Lung (tissue), 12 donors: ENCODE data around the gene BRAT1. TPM values are rescaled to one million over a fixed set of nuclear protein-coding genes. Genes with fewer than 3 reads are reported as not detected.
"Not testable (repeated sequence)": the region's sequence is repeated elsewhere in the genome, so short reads cannot be mapped to it uniquely, and the experiment has no call there.

Experiments
- ATAC-seq: fragments of 200-7000 bp; cut with Tn5 transposase; one replicate; pipeline ENCODE4 v1.9.1; 2020; ENCODE audit warnings: moderate number of reproducible peaks; ENCODE audit not compliant: insufficient read depth, low FRiP score
- DNase-seq, 3 donors: peaks; one replicate each; pipeline ENCODE4 v3.0.0-alpha.2; 2013 to 2017
- H3K27ac ChIP-seq, 2 donors: one replicate each; pipeline ENCODE4 v1.5.1; 2013; ENCODE audit warnings: mild to moderate bottlenecking in 2 of 2, moderate library complexity in 2 of 2, control low read depth in 1 of 2, inconsistent platforms in 1 of 2, low read depth in 1 of 2, low read length in 1 of 2
- H3K27me3 ChIP-seq, 3 donors: one replicate each; pipeline ENCODE4 v1.5.1; 2013; ENCODE audit warnings: low read length in 2 of 3; ENCODE audit not compliant: control insufficient read depth in 3 of 3, insufficient read depth in 3 of 3
- H3K36me3 ChIP-seq, 4 donors: one replicate each; pipeline ENCODE4 v1.5.1; 2013; ENCODE audit warnings: low read length in 4 of 4, mild to moderate bottlenecking in 1 of 4, moderate library complexity in 1 of 4; ENCODE audit not compliant: control insufficient read depth in 4 of 4, insufficient read depth in 4 of 4
- H3K4me1 ChIP-seq, 5 donors: one replicate each; pipeline ENCODE4 v1.5.1; 2013; ENCODE audit warnings: low read length in 5 of 5, mild to moderate bottlenecking in 2 of 5, moderate library complexity in 1 of 5; ENCODE audit not compliant: control insufficient read depth in 5 of 5, insufficient read depth in 5 of 5
- H3K4me3 ChIP-seq: one replicate; pipeline ENCODE4 v1.5.1; 2013; ENCODE audit warnings: mild to moderate bottlenecking, control low read depth, moderate library complexity
- H3K9ac ChIP-seq, 2 donors: one replicate each; pipeline ENCODE4 v1.5.1; 2013; ENCODE audit warnings: low read length in 2 of 2, control low read depth in 1 of 2; ENCODE audit not compliant: insufficient read depth in 1 of 2
- H3K9me3 ChIP-seq, 4 donors: one replicate each; pipeline ENCODE4 v1.5.1; 2013; ENCODE audit warnings: low read length in 3 of 4, mild to moderate bottlenecking in 1 of 4, moderate library complexity in 1 of 4; ENCODE audit not compliant: control insufficient read depth in 4 of 4, insufficient read depth in 3 of 4
- WGBS, 2 donors: extraction: QIAGEN DNeasy Blood & Tissue Kit; methylation state at CpG; one replicate each; pipeline ENCODE4 v1.1.7; 2013; 5-methylcytosine and 5-hydroxymethylcytosine counted together
- polyA plus RNA-seq, 2 donors: library from polyadenylated mRNA; stranded (reverse); fragments of 200-250 nt; gene quantifications; one replicate each; pipeline ENCODE4 v1.2.1, GENCODE V29; 2013
- total RNA-seq, 2 donors: library from RNA; depleted of rRNA in 1 of 2; stranded (reverse); fragments of >200 nt in 1 of 2; gene quantifications; one replicate each; pipeline ENCODE4 v1.2.1, GENCODE V29; 2014 to 2021
- TF ChIP-seq, protein P1 (sequence below): IDR thresholded peaks from 2 replicates; pipeline ENCODE4 v1.5.1; 2012; ENCODE audit warnings: mild to moderate bottlenecking; ENCODE audit errors: control extremely low read depth, extremely low read depth
- donor health status: control.
- donor health status: control.
- donor health status: Bipolar disorder and iron deficiency.
- donor health status: healthy.
- donor health status: DM: yes; HTN: yes; CAD: no.

The BRAT1 gene
- total and polyA plus RNA-seq, 4 donors: 23.2 to 30.4 (median 29.1) TPM

DNA sequence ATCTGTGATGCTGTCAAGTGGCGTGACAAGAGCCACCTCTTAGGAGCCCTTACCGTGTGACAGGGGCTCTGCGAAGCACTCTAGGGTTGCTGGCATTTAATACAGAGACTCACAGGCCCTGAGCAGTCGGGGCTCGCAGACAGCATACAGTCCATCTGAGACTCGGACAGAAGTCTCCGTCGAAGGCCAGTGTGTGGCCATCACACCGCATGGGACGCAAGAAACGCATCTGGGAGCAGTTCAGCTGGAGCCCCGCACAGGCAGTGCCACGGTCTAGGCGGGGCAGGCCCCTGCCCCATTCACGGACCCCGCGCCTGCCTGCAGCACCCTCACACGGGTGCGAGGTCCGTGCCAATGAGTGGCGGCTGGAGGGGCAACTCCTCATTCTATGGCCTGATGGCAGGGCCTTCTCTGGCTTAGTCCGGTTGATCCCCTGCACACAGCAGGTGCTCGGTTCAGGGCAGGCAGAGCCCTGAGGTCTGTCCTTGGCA is 37.1 kb upstream of the BRAT1 start:
- peaks cover 0 to 42% (median 13%) of the 10 kb centered on the region in 4 donors for H3K36me3 ChIP-seq
- TF ChIP-seq, protein P1, sequence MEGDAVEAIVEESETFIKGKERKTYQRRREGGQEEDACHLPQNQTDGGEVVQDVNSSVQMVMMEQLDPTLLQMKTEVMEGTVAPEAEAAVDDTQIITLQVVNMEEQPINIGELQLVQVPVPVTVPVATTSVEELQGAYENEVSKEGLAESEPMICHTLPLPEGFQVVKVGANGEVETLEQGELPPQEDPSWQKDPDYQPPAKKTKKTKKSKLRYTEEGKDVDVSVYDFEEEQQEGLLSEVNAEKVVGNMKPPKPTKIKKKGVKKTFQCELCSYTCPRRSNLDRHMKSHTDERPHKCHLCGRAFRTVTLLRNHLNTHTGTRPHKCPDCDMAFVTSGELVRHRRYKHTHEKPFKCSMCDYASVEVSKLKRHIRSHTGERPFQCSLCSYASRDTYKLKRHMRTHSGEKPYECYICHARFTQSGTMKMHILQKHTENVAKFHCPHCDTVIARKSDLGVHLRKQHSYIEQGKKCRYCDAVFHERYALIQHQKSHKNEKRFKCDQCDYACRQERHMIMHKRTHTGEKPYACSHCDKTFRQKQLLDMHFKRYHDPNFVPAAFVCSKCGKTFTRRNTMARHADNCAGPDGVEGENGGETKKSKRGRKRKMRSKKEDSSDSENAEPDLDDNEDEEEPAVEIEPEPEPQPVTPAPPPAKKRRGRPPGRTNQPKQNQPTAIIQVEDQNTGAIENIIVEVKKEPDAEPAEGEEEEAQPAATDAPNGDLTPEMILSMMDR: no peak
- H3K9me3 ChIP-seq: no peaks in the 10 kb centered on the region
- no peak for ATAC-seq
- H3K27ac ChIP-seq: no peak overlapping the region
- no peaks in the 10 kb centered on the region for H3K4me1 ChIP-seq
- no peak overlapping the region for H3K9ac ChIP-seq
- no peak overlapping the region for H3K4me3 ChIP-seq
- no peak for DNase-seq
- WGBS, 2 donors: 96% methylated on average over 23 of the region's 23 CpGs
- no peaks in the 10 kb centered on the region for H3K27me3 ChIP-seq

DNA sequence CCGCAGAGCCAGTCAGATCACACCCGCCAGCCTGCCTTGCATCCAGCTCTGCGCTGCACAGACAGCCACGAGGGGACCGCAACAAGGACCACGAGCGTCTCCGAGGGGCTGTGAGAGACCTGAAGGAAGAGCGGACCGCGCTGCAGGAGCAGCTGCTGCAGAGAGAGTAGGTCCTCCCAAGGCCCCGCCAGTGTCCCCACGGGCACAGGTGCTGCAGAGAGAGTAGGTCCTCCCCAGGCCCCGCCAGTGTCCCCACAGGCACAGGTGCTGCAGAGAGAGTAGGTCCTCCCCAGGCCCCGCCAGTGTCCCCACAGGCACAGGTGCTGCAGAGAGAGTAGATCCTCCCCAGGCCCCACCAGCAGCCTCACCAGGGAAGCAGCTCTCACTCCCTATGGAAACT is 34.6 kb upstream of the BRAT1 start:
- H3K4me3 ChIP-seq, H3K9ac ChIP-seq, DNase-seq, H3K4me1 ChIP-seq, H3K27ac ChIP-seq, H3K9me3 ChIP-seq, ATAC-seq, H3K27me3 ChIP-seq: not testable (repeated sequence)
- WGBS, 2 donors: 95% methylated on average over 15 of the region's 15 CpGs
- H3K36me3 ChIP-seq: peaks cover 2 to 44% (median 15%) of the 10 kb centered on the region in 4 donors

DNA sequence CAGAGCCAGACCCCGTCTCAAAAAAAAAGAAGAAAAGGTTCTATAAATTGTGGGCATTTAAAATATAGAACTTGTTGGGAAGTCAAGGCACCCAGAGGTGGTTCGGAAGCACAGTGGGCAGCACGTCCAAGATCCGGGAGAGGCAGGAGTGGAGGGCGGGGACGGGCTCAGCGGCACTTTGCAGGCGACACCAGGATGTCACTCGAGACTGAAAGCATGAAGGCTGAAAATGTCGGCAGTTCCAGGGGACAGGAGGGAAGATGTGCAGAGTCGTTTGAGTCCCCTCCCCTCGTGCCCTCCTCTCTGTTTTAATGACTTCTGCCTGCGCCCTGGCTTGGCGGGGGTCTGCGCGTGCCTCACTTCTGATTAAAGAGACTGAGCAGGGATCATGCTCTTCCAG is 34.0 kb upstream of the BRAT1 start:
- H3K9ac ChIP-seq: no peak overlapping the region
- TF ChIP-seq, protein P1: no peak
- no peak overlapping the region for H3K27ac ChIP-seq
- ATAC-seq (no peak), DNase-seq (no peak)
- no peaks in the 10 kb centered on the region for H3K27me3 ChIP-seq
- peaks cover 2 to 44% (median 14%) of the 10 kb centered on the region in 4 donors for H3K36me3 ChIP-seq
- 94% methylated on average over 16 of the region's 16 CpGs for WGBS, 2 donors
- no peaks in the 10 kb centered on the region for H3K4me1 ChIP-seq
- peaks cover 0 to 4% (median 0%) of the 10 kb centered on the region in 4 donors for H3K9me3 ChIP-seq
- no peak overlapping the region for H3K4me3 ChIP-seq

DNA sequence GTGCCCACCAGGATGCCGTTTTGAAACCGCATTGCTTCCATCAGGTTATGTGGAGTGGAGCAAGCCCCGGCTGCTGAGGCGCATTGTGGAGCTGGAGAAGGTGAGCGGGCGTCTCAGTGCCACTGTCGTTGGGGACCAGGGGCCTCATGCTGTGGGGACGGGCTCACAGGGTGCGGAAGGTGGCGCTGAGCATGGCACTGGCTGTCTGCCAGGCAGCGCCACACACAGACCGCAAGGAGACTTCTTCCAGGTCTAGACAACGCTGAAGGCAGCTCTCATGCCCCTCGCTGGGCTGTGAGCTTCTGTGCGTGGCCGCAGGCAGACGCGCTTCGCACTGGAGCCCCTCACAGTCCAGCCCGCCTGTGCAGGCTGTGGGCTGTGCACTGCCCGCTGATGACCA is 32.5 kb upstream of the BRAT1 start:
- H3K4me1 ChIP-seq: no peaks in the 10 kb centered on the region
- ATAC-seq (no peak), DNase-seq (no peak)
- TF ChIP-seq, protein P1: no peak
- no peak overlapping the region for H3K27ac ChIP-seq
- WGBS, 2 donors: 94 to 97% methylated on average over 21 of the region's 21 CpGs
- H3K9me3 ChIP-seq: peaks cover 0 to 4% (median 0%) of the 10 kb centered on the region in 4 donors
- no peak overlapping the region for H3K9ac ChIP-seq
- no peaks in the 10 kb centered on the region for H3K27me3 ChIP-seq
- peaks cover 2 to 39% (median 14%) of the 10 kb centered on the region in 4 donors for H3K36me3 ChIP-seq
- no peak overlapping the region for H3K4me3 ChIP-seq
